Measurements from ENCODE around the gene CRYAB.

Gene CRYAB

GRCh38 chr11:111878849-111879636 lies 32.5 kb downstream of the CRYAB start, which contains the start of the genes CFAP68 and FDXACB1:
Gene CFAP68, plus strand, starts transcription at chr11:111879541. Its CDS starts 20 bp downstream, at chr11:111879561.
Gene FDXACB1, minus strand, starts transcription at chr11:111879165. Its CDS starts 33 bp downstream, at chr11:111879132.
- ChIA-PET POLR2A (no interaction called here), CTCF (interaction anchor here (1.0 to 1.2 kb wide), 4 partner anchors 8 to 103 kb away, joined by 3 to 9 read pairs (median 6); partner anchors contain the start of gene ALG9)
- peak; percentile 93 for TF ChIP-seq CTCF (IDR thresholded peaks at IDR 0.05; ENCODE audit: control extremely low read depth, extremely low read depth, low read depth, missing control alignments)
- peak; percentile 94 for DNase-seq (ENCODE audit: extremely low spot score)

GRCh38 chr11:111878385-111878848 lies 33.2 kb downstream of the CRYAB start:
- no peak for DNase-seq (ENCODE audit: extremely low spot score)
- ChIA-PET CTCF (interaction anchor here (0.9 to 1.0 kb wide), 3 partner anchors 14 to 104 kb away, joined by 3 to 9 read pairs (median 5); no protein-coding TSS in a partner anchor), POLR2A (no interaction called here)
- TF ChIP-seq CTCF (IDR thresholded peaks at IDR 0.05; ENCODE audit: control extremely low read depth, extremely low read depth, low read depth, missing control alignments): no peak

GRCh38 chr11:111871693-111872161 lies 39.8 kb downstream of the CRYAB start:
- no peak for TF ChIP-seq CTCF (IDR thresholded peaks at IDR 0.05; ENCODE audit: control extremely low read depth, extremely low read depth, low read depth, missing control alignments)
- ChIA-PET CTCF (interaction anchor here (0.7 to 2.8 kb wide), 16 partner anchors 8 to 411 kb away, joined by 3 to 19 read pairs (median 4); no protein-coding TSS in a partner anchor), POLR2A (interaction anchor here (0.6 kb wide), 1 partner anchor 17 kb away, joined by 4 read pairs; no protein-coding TSS in a partner anchor)
- no peak for DNase-seq (ENCODE audit: extremely low spot score)

- no peak for TF ChIP-seq CTCF (IDR thresholded peaks at IDR 0.05; ENCODE audit: control extremely low read depth, extremely low read depth, low read depth, missing control alignments)
- peak; percentile 87 for DNase-seq (ENCODE audit: extremely low spot score)
- CTCF ChIA-PET: interaction anchor here (0.7 to 2.8 kb wide), 19 partner anchors 9 to 411 kb away, joined by 3 to 19 read pairs (median 4); no protein-coding TSS in a partner anchor
- POLR2A ChIA-PET: interaction anchor here (0.6 to 1.2 kb wide), 2 partner anchors 12 to 56 kb away, joined by 3 read pairs; no protein-coding TSS in a partner anchor
These were observed 40.5 kb downstream of the CRYAB start, which contains the start of gene ALG9 for GRCh38 chr11:111870886-111871692. Gene ALG9, minus strand, starts transcription at chr11:111871581. Its CDS starts 99 bp downstream, at chr11:111871482.

- ChIA-PET POLR2A (interaction anchor here (0.6 to 1.2 kb wide), 2 partner anchors 12 to 56 kb away, joined by 3 read pairs; no protein-coding TSS in a partner anchor), CTCF (interaction anchor here (0.7 to 2.8 kb wide), 14 partner anchors 9 to 409 kb away, joined by 3 to 19 read pairs (median 6); no protein-coding TSS in a partner anchor)
- TF ChIP-seq CTCF (IDR thresholded peaks at IDR 0.05; ENCODE audit: control extremely low read depth, extremely low read depth, low read depth, missing control alignments): no peak
- peak; percentile 13 for DNase-seq (ENCODE audit: extremely low spot score)
These were observed 41.1 kb downstream of the CRYAB start for GRCh38 chr11:111870522-111870885.

All from GM10248 (cell line).